ENCODE data around the gene MRPS18A. TPM values are rescaled to one million over a fixed set of nuclear protein-coding genes. Genes with fewer than 3 reads are reported as not detected.
"Not testable (repeated sequence)": the region's sequence is repeated elsewhere in the genome, so short reads cannot be mapped to it uniquely, and the experiment has no call there.

Gene MRPS18A
- total RNA-seq, 1 donor from 2014 or later: 44.5 TPM

GRCh38 chr6:43671801-43672690 is 15.5 kb downstream of the MRPS18A start:
- DNase-seq (ENCODE audit: low read depth in 2 of 2): no peak

GRCh38 chr6:43671011-43671800 is 16.4 kb downstream of the MRPS18A start:
- DNase-seq (ENCODE audit: low read depth in 2 of 2): no peak

- no peak for DNase-seq (ENCODE audit: low read depth in 2 of 2)
Observed at GRCh38 chr6:43670623-43670986, 17.0 kb downstream of the MRPS18A start.

GRCh38 chr6:43669922-43670622 is 17.5 kb downstream of the MRPS18A start:
- DNase-seq (ENCODE audit: low read depth in 2 of 2): no peak

- peak in 1 of 2 donors; percentile 19 for DNase-seq (ENCODE audit: low read depth in 2 of 2)
Observed at GRCh38 chr6:43669050-43669921, 18.3 kb downstream of the MRPS18A start.

GRCh38 chr6:43668151-43669028 is 19.2 kb downstream of the MRPS18A start:
- DNase-seq (ENCODE audit: low read depth in 2 of 2): peak; percentile 28 to 68

GRCh38 chr6:43667245-43668150 is 20.1 kb downstream of the MRPS18A start:
- peak; percentile 39 to 72 for DNase-seq (ENCODE audit: low read depth in 2 of 2)

- no peak for DNase-seq (ENCODE audit: low read depth in 2 of 2)
Observed at GRCh38 chr6:43666196-43666920, 21.2 kb downstream of the MRPS18A start.

- DNase-seq (ENCODE audit: low read depth in 2 of 2): no peak
Observed at GRCh38 chr6:43665376-43665775, 22.2 kb downstream of the MRPS18A start.

GRCh38 chr6:43662948-43663347 is 24.6 kb downstream of the MRPS18A start:
- DNase-seq (ENCODE audit: low read depth in 2 of 2): not testable (repeated sequence)

GRCh38 chr6:43658161-43658560 is 29.4 kb downstream of the MRPS18A start:
- DNase-seq (ENCODE audit: low read depth in 2 of 2): no peak

GRCh38 chr6:43657221-43657802 is 30.3 kb downstream of the MRPS18A start:
- DNase-seq (ENCODE audit: low read depth in 2 of 2): no peak

GRCh38 chr6:43652822-43653221 is 34.8 kb downstream of the MRPS18A start:
- not testable (repeated sequence) for DNase-seq (ENCODE audit: low read depth in 2 of 2)

GRCh38 chr6:43648248-43648647 is 39.3 kb downstream of the MRPS18A start:
- no peak for DNase-seq (ENCODE audit: low read depth in 2 of 2)

- no peak for DNase-seq (ENCODE audit: low read depth in 2 of 2)
Observed at GRCh38 chr6:43647613-43648012, 40.0 kb downstream of the MRPS18A start.

- no peak for DNase-seq (ENCODE audit: low read depth in 2 of 2)
Observed at GRCh38 chr6:43645613-43645964, 42.0 kb downstream of the MRPS18A start.

- peak in 1 of 2 donors; percentile 71 for DNase-seq (ENCODE audit: low read depth in 2 of 2)
Observed at GRCh38 chr6:43644940-43645612, 42.5 kb downstream of the MRPS18A start, which contains the start of gene RSPH9. RSPH9 (plus strand) TSS chr6:43645036; CDS start chr6:43645099, 63 bp downstream.
